Measurements from ENCODE around the gene PAOX.

DNA sequence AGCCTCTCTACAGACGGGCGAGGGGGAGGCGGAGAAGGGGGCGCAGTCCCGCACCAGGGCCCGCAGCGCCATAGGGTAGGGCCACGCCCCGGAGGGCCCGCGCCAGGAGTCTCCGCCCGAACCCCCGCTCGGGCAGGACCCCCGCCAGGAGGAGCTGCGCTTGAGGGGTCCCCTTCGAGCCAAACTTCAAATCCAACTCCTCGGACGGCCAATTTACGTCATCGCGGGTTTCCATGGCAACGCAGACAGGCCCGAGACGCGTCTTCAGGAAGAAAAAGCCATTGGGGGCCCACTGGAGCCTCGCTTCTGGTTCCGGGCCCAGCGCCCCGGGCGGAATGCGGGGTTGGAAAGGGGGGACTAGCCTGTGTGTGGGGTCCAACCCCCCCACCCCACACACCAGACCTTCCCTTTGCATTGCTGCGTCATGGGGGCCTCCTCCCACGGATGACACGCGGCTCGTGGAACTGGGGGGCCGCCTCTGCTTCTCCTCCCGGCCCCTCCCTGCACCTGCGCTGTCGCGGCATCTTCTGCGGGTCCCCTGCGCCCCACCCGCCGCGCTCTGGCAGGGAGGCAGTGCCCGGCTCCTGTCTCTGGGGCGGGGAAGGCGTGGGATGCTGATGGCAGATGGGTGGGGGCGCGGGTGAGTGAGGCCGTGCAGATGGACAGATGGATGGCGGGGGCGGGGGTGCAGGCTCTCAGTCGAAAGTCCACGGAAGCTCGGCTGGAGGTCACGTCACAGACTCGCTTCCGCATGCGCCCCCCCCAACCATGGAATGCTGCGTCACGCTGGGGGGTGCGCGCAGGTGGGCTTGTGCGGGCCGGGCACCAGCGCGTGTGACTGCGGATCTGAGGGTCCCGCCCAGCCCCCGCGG lies 43.6 kb upstream of the PAOX start:
- TF ChIP-seq EZH2phosphoT487 (IDR thresholded peaks at IDR 0.05) = no peak
- TF ChIP-seq, protein P1, sequence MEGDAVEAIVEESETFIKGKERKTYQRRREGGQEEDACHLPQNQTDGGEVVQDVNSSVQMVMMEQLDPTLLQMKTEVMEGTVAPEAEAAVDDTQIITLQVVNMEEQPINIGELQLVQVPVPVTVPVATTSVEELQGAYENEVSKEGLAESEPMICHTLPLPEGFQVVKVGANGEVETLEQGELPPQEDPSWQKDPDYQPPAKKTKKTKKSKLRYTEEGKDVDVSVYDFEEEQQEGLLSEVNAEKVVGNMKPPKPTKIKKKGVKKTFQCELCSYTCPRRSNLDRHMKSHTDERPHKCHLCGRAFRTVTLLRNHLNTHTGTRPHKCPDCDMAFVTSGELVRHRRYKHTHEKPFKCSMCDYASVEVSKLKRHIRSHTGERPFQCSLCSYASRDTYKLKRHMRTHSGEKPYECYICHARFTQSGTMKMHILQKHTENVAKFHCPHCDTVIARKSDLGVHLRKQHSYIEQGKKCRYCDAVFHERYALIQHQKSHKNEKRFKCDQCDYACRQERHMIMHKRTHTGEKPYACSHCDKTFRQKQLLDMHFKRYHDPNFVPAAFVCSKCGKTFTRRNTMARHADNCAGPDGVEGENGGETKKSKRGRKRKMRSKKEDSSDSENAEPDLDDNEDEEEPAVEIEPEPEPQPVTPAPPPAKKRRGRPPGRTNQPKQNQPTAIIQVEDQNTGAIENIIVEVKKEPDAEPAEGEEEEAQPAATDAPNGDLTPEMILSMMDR (IDR thresholded peaks at IDR 0.05) = no peak
